Activated CD4-positive, alpha-beta T cell treated with anti-CD3 and anti-CD28 coated beads for 36 hours (primary cell): Measurements from ENCODE around the gene MED15. TPM values are rescaled to one million over a fixed set of nuclear protein-coding genes. Genes with fewer than 3 reads are reported as not detected.
"Not testable (repeated sequence)": the region's sequence is repeated elsewhere in the genome, so short reads cannot be mapped to it uniquely, and the experiment has no call there.

Experiments used
- ATAC-seq: fragments of 200-7000 bp; cut with Tn5 transposase; one replicate; pipeline ENCODE4 v1.10.0; 2021; ENCODE audit warnings: mild to moderate bottlenecking, moderate library complexity
- CTCF ChIA-PET: fragments of 350-600 bp; sonication (Branson Sonifier 250); formaldehyde crosslinking; loops from one replicate; lab custom pipeline; 2021; ENCODE audit warnings: antibody characterized with exemption; lab: Charles Lee
- POLR2A ChIA-PET: fragments of 350-600 bp; sonication (Branson Sonifier 250); formaldehyde crosslinking; loops from one replicate; lab custom pipeline; 2021; ENCODE audit warnings: antibody characterized with exemption, inconsistent platforms; lab: Charles Lee
- DNase-seq: peaks from one replicate; pipeline ENCODE4 v3.0.0-alpha.2; 2020
- H3K27ac Mint-ChIP-seq: one replicate; pipeline ENCODE4 v1.8.0; 2021; ENCODE audit warnings: mixed read lengths
- H3K27me3 Mint-ChIP-seq: one replicate; pipeline ENCODE4 v1.8.0; 2021; ENCODE audit warnings: mixed read lengths
- H3K36me3 Mint-ChIP-seq: one replicate; pipeline ENCODE4 v1.8.0; 2021; ENCODE audit warnings: low read depth, mixed read lengths
- H3K4me1 Mint-ChIP-seq: one replicate; pipeline ENCODE4 v1.8.0; 2021; ENCODE audit warnings: mixed read lengths
- H3K4me3 Mint-ChIP-seq: one replicate; pipeline ENCODE4 v1.8.0; 2021; ENCODE audit warnings: mild to moderate bottlenecking, moderate library complexity, mixed read lengths
- H3K9me3 Mint-ChIP-seq: one replicate; pipeline ENCODE4 v1.8.0; 2021; ENCODE audit warnings: low read depth, mixed read lengths
- intact Hi-C, 2 experiments: fragments of 100-400 bp; cut with DNase I in 1 of 2; cut with micrococcal nuclease in 1 of 2; formaldehyde crosslinking; loops; one replicate each; pipeline versions ENCODE4 v1.14.2 to v1.15.1; 2022 to 2024; cut with DNase I, micrococcal nuclease
- total RNA-seq, 2 experiments: library from RNA; stranded (reverse); gene quantifications; one replicate each; pipeline ENCODE4 v1.2.3, GENCODE V29; 2021

MED15 gene
- total RNA-seq, 2 experiments from 2014 or later, result 84.4 to 107 TPM

DNA sequence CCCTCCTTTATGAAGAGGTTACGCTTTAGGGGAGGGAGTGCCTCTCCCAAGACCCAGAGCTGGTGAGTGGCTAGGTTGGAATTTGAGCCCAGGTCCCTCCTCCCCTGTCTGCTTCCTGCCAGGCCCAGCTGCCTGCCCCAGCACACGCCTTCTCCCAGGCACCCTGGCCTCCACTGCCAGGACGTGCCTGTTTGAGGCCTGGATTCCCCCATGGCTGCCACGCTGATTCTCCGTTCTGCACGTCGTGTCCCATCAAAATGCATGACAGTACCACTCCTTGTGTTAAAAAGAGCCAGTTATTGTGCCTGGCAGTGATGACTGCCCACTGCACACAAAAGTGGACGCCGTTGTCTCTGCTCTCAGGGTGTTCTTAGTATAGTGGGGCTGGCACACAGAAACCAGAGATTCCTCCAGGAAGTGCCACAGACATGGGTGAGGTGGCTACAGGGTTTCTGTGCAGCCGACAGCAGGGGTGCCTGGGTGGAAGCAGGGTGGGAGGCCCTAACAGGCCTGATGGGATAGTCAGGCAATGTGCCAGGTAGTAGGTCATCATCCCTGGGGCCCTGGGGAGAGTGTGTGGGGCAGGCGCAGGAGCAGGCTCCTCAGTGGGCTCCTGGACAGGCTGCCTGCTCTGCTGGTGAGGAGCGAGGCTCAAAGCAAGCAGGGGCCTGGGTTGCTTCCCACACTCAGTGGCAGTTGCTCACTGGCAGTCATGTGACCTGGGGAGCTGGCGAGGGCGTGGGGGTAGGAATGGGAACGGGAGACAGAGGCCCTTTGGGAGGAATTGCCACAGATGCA, 24.2 kb downstream of the MED15 start:
- H3K27ac Mint-ChIP-seq, result peak overlapping the region; percentile 58

DNA sequence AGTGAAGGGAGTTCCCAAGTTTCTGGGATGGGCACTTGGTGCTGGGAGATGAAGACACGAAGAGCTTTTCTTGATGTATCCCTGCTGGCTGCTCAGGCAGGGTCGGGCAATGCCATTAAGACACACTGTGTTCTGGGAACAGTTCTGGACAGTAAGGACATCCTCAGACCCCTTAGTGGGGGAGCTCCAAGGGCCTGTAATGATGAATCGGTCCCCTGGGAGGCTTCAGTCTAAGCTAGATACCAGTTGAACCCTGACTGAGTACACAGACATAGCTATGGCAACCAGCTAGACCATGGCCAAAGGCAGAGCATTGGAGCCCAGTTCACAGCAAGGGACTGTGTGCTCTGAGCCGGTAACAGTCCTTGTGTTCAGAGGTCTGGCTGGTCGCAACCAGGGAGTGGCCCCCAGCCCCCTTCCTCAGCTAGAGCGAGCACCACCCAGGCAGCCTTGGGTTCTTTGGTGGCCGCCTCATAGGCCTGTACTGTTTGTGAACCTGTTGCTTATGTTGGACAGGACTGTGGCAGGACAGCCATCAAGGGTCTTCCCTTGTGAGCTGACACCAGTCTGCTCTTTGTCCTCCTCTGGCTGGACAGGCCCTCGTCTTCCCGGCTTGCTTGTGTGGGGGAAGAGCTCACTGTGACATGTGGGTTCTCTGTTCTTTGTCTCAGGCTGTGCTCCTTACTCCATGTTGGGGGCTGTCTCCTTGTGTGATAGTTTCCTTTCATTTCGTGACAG, 25.0 kb downstream of the MED15 start:
- Mint-ChIP-seq H3K27ac (peak overlapping the region; percentile 58), H3K4me1 (peaks cover 54% of the 10 kb centered on the region), H3K27me3 (no peaks in the 10 kb centered on the region), H3K36me3 (peaks cover 24% of the 10 kb centered on the region), H3K4me3 (no peak overlapping the region), H3K9me3 (no peaks in the 10 kb centered on the region)
- CTCF ChIA-PET, result interaction anchor here (0.5 to 1.5 kb wide), 5 partner anchors 8 to 218 kb away, joined by 3 to 5 read pairs (median 4); no protein-coding TSS in a partner anchor
- POLR2A ChIA-PET, result interaction anchor here (1.0 to 1.4 kb wide), 2 partner anchors 8 to 11 kb away, joined by 4 to 5 read pairs; no protein-coding TSS in a partner anchor
- intact Hi-C loops, result no loop called here
- DNase-seq, result no peak
- ATAC-seq, result no peak

More for the DNA sequence above, 24.2 kb downstream of the MED15 start:
- ChIA-PET CTCF (interaction anchor here (1.1 to 1.5 kb wide), 2 partner anchors 7 to 9 kb away, joined by 3 to 5 read pairs; no protein-coding TSS in a partner anchor), POLR2A (interaction anchor here (1.0 to 1.4 kb wide), 2 partner anchors 8 to 12 kb away, joined by 4 to 5 read pairs; no protein-coding TSS in a partner anchor)
- intact Hi-C loops, result no loop called here
- Mint-ChIP-seq H3K27me3 (no peaks in the 10 kb centered on the region), H3K36me3 (peaks cover 26% of the 10 kb centered on the region), H3K4me3 (no peak overlapping the region), H3K9me3 (no peaks in the 10 kb centered on the region), H3K4me1 (peaks cover 62% of the 10 kb centered on the region)
- no peak for DNase-seq
- no peak for ATAC-seq

DNA sequence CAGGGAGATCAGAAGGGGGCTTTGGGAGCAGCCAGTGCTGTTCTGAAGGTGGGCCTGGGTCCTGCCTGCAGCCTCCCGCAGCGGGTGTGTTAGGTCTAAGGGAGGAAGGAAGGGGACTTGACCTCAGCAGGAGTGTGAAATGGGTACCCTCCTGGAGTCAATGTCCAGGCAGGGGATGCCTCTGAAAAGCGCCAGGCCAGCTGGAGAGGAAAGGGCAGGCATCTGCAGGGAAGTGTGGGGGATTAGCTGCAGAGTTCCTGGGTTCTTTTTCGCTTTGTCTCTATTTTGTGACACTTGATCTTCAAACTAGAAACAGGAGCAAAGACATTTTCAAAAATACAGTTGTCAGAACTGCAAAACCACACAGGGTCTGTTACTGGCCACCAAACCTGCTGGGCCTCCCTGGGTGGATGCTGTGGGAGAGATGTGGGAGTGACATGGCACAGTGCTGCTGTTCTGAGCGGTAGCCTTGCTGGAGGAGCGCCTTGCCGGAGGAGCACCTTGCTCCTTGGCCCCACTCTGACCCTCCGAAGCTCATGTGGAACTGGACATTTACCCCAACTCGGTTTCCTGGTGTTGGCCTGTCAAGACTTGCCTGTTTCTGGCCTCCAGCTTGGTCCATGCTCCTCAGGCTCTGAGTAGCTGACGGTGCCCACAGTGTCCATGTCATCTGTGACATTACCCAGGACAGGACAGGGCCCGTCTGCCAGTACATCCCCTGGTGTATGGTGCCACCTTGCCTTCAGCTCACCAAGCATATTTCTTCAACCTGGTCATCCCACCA, 25.9 kb downstream of the MED15 start:
- ChIA-PET POLR2A (interaction anchor here (0.9 to 1.4 kb wide), 2 partner anchors 10 to 36 kb away, joined by 3 to 4 read pairs; no protein-coding TSS in a partner anchor), CTCF (interaction anchor here (1.1 to 1.5 kb wide), 3 partner anchors 9 to 25 kb away, joined by 4 to 5 read pairs (median 5); no protein-coding TSS in a partner anchor)
- H3K4me1 Mint-ChIP-seq, result peaks cover 47% of the 10 kb centered on the region
- no peak overlapping the region for H3K4me3 Mint-ChIP-seq
- H3K36me3 Mint-ChIP-seq, result peaks cover 24% of the 10 kb centered on the region
- intact Hi-C loops, result no loop called here
- no peaks in the 10 kb centered on the region for H3K9me3 Mint-ChIP-seq
- H3K27ac Mint-ChIP-seq, result peak overlapping the region; percentile 56
- DNase-seq (no peak), ATAC-seq (no peak)
- no peaks in the 10 kb centered on the region for H3K27me3 Mint-ChIP-seq

DNA sequence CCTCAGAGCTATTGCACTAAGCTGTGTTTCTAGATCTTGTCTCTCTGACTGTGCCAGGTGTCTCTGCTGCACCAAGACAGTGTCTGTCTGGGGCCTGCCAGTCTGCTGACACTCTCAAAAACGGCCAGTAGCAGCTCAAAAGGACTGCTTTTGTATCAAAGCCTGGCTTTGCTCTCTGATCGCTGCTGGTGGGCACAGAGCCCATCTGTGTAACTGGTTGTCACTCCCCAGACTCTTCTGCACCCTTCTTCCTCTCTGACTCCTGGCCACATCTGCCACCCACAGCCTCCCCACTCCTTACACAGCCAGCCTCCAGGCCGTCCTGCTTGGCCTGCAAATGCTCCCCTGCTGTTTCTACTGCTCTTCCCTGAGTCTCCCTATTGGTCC, 26.5 kb downstream of the MED15 start:
- no peaks in the 10 kb centered on the region for H3K27me3 Mint-ChIP-seq
- H3K36me3 Mint-ChIP-seq, result peaks cover 28% of the 10 kb centered on the region
- DNase-seq, result no peak
- intact Hi-C loops, result no loop called here
- H3K4me1 Mint-ChIP-seq, result peaks cover 47% of the 10 kb centered on the region
- no peak overlapping the region for H3K4me3 Mint-ChIP-seq
- H3K27ac Mint-ChIP-seq, result peak overlapping the region; percentile 58
- ChIA-PET CTCF (interaction anchor here (1.5 kb wide), 1 partner anchor 10 kb away, joined by 4 read pairs; no protein-coding TSS in a partner anchor), POLR2A (interaction anchor here (0.9 kb wide), 1 partner anchor 35 kb away, joined by 3 read pairs; no protein-coding TSS in a partner anchor)
- no peak for ATAC-seq
- H3K9me3 Mint-ChIP-seq, result no peaks in the 10 kb centered on the region

DNA sequence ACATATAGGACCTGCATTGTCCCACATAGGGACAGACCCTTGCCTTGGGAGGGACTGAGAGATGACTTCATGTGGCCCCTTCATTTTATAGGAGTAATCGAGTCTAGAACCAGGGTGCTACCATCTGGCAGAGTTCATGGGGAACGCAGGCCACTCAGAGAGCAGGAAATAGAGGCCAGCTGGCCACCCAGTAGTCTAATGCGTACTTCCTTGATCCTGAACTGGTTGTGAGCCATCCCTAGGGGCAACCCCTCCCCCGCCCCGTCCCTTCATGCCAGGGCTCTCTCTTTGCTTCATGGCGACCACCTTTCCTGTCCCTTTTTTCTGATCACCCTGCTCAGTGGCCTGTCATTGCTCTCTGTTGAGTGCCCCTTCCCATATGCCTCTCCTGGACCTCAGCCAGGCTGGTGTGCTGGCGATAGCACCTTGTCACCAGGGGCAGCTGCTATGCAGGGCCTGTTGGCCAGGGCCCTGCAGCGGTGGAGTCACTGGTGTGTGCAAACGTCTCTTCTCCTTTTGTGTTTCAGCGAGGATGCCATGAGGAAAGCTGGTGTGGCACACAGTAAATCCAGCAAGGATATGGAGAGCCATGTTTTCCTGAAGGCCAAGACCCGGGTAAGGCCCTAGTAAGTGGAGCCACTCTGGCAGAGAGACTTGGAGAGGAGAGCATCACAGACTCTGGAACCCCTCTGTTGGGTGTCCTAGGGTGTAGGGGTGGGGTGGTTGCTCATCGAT, 29.3 kb downstream of the MED15 start:
- Mint-ChIP-seq H3K4me3 (no peak overlapping the region), H3K36me3 (peaks cover 39% of the 10 kb centered on the region), H3K9me3 (no peaks in the 10 kb centered on the region), H3K4me1 (peaks cover 32% of the 10 kb centered on the region), H3K27me3 (no peaks in the 10 kb centered on the region), H3K27ac (no peak overlapping the region)
- ChIA-PET CTCF (no interaction called here), POLR2A (no interaction called here)
- intact Hi-C loops, result no loop called here
- DNase-seq, result no peak
- no peak for ATAC-seq

DNA sequence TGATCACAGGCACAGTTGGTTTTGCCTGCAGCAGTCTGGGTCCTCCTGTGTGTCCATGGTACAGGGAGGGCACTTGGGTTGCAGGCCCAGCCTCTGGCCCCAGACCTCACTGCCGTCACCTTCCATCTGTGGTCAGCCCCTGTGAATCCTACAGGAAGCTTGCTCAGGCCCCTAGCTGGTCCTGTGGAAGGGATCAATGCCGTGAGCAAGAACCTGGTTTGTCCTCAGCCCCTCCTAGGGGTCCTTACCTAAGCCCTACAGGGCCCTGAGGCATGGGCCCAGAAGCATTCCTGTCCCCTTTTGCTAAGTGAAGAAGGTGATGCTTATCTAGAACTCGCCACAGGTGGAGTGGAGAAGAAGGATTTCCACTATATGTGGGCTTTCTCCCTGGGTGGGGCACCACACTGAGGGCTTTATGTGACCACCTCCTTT, 29.9 kb downstream of the MED15 start:
- intact Hi-C loops, result no loop called here
- POLR2A ChIA-PET, result no interaction called here
- Mint-ChIP-seq H3K27me3 (no peaks in the 10 kb centered on the region), H3K4me1 (peaks cover 26% of the 10 kb centered on the region), H3K4me3 (no peak overlapping the region), H3K27ac (no peak overlapping the region), H3K36me3 (peaks cover 45% of the 10 kb centered on the region), H3K9me3 (no peaks in the 10 kb centered on the region)
- CTCF ChIA-PET, result interaction anchor here (0.7 to 0.8 kb wide), 2 partner anchors 17 to 23 kb away, joined by 3 to 4 read pairs; no protein-coding TSS in a partner anchor
- ATAC-seq (no peak), DNase-seq (no peak)

DNA sequence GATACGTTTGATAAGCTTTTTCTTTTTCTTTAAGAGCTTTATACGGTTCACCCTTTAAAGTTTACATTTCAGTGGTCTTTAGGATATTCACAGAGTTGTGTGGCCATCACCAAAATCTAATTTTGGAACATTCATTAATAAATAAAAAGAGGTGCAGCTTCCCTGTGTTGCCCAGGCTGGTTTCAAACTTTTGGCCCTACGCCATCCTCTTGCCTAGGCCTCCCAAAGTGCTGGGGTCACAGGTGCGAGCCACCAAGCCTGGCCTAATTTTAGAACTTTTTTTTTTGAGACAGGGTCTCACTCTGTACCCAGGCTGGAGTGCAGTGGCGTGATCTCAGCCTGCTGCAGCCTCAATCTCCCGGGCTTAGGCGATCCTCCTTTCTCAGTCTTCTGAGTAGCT, 30.6 kb downstream of the MED15 start:
- Mint-ChIP-seq H3K27me3 (no peaks in the 10 kb centered on the region), H3K4me3 (no peak overlapping the region), H3K36me3 (peaks cover 49% of the 10 kb centered on the region), H3K9me3 (no peaks in the 10 kb centered on the region), H3K27ac (no peak overlapping the region), H3K4me1 (peaks cover 27% of the 10 kb centered on the region)
- DNase-seq (no peak), ATAC-seq (no peak)
- POLR2A ChIA-PET, result interaction anchor here (0.6 to 0.7 kb wide), 2 partner anchors 25 to 64 kb away, joined by 3 read pairs; no protein-coding TSS in a partner anchor
- intact Hi-C loops, result no loop called here
- CTCF ChIA-PET, result interaction anchor here (0.7 to 1.2 kb wide), 4 partner anchors 11 to 26 kb away, joined by 3 to 4 read pairs (median 3); no protein-coding TSS in a partner anchor

DNA sequence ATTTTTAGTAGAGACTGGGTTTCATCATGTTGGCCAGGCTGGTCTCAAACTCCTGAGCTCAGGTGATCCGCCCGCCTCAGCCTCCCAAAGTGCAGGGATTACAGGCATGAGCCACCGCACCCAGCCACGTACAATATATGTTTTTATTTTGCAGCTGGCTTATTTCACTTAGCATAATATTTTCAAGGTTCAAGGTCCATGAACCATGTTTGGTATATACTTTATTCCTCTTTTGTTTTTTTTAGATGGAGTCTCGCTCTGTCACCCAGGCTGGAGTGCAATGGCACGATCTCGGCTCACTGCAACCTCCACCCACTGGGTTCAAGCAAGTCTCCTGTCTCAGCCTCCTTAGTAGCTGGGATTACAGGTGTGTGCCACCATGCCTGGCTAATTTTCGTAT, 31.5 kb downstream of the MED15 start:
- H3K36me3 Mint-ChIP-seq, result peaks cover 54% of the 10 kb centered on the region
- intact Hi-C loops, H3K27ac Mint-ChIP-seq, H3K9me3 Mint-ChIP-seq, DNase-seq, ATAC-seq, H3K27me3 Mint-ChIP-seq, POLR2A ChIA-PET, H3K4me3 Mint-ChIP-seq: not testable (repeated sequence)
- H3K4me1 Mint-ChIP-seq, result peaks cover 23% of the 10 kb centered on the region
- CTCF ChIA-PET, result interaction anchor here (0.6 to 1.2 kb wide), 3 partner anchors 10 to 25 kb away, joined by 3 read pairs; no protein-coding TSS in a partner anchor

DNA sequence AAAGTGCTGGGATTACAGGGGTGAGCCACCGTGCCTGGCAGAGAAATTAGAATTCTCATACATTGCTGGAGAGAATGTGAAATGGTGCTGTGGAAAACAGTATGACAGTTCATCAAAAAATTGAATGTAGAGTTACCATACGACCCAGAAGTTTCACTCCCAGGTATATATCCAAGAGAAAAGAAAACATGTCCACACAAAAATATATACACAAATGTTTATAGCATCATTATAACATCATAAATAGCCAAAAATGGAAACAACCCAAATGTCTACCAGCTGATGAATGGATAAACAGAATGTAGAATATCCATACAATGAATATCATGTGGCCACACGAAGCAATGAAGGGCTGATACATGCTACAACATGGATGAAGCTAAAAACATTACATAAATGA, 34.6 kb downstream of the MED15 start:
- peaks cover 59% of the 10 kb centered on the region for H3K36me3 Mint-ChIP-seq
- ChIA-PET CTCF (interaction anchor here (1.6 kb wide), 1 partner anchor 34 kb away, joined by 3 read pairs; the partner anchor contains the start of gene MED15), POLR2A (no interaction called here)
- H3K9me3 Mint-ChIP-seq, result no peaks in the 10 kb centered on the region
- ATAC-seq (no peak), DNase-seq (no peak)
- peaks cover 41% of the 10 kb centered on the region for H3K4me1 Mint-ChIP-seq
- no peak overlapping the region for H3K27ac Mint-ChIP-seq
- H3K27me3 Mint-ChIP-seq, result no peaks in the 10 kb centered on the region
- H3K4me3 Mint-ChIP-seq, result no peak overlapping the region
- intact Hi-C loops, result no loop called here

DNA sequence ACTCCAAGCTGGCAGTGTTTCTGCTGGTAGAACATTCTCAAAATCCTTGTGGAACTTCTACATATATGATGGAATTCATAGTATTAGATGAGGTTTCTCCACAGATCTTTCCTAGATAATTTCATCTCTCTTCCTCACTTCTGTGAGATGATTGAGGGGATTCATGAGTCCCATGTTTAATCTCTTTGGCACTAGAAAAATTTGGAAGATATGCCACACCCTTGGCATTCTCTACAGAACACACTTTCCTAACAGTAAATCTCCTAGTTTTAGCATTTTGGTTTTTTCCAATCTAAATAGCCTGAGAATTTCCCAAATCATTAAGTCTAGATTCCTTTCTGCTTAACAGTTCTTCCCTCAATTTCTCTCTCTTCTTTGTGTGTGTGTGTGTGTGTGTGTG, 35.3 kb downstream of the MED15 start:
- CTCF ChIA-PET, result interaction anchor here (1.6 kb wide), 1 partner anchor 35 kb away, joined by 3 read pairs; the partner anchor contains the start of gene MED15
- intact Hi-C loops, result no loop called here
- no peak overlapping the region for H3K4me3 Mint-ChIP-seq
- H3K27me3 Mint-ChIP-seq, result no peaks in the 10 kb centered on the region
- DNase-seq, result no peak
- ATAC-seq, result no peak
- H3K27ac Mint-ChIP-seq, result peak overlapping the region; percentile 69
- peaks cover 46% of the 10 kb centered on the region for H3K4me1 Mint-ChIP-seq
- H3K9me3 Mint-ChIP-seq, result no peaks in the 10 kb centered on the region
- POLR2A ChIA-PET, result interaction anchor here (1.1 kb wide), 1 partner anchor 17 kb away, joined by 4 read pairs; no protein-coding TSS in a partner anchor
- H3K36me3 Mint-ChIP-seq, result peaks cover 56% of the 10 kb centered on the region
